HG02943 (cell line): ENCODE data around the gene ISG15.
"Not testable (repeated sequence)": the region's sequence is repeated elsewhere in the genome, so short reads cannot be mapped to it uniquely, and the experiment has no call there.

Experiments used
- ATAC-seq: cut with Tn5 transposase; IDR thresholded peaks from one replicate; pipeline ENCODE4 v1.9.1; 2021; ENCODE audit warnings: mild to moderate bottlenecking, low read depth, moderate library complexity; ENCODE audit not compliant: unreplicated experiment

The ISG15 gene

GRCh38 chr1:974687-975328 is 38.5 kb upstream of the ISG15 start:
- no peak for ATAC-seq

- no peak for ATAC-seq
Measured at GRCh38 chr1:975365-975764, 37.9 kb upstream of the ISG15 start.

DNA sequence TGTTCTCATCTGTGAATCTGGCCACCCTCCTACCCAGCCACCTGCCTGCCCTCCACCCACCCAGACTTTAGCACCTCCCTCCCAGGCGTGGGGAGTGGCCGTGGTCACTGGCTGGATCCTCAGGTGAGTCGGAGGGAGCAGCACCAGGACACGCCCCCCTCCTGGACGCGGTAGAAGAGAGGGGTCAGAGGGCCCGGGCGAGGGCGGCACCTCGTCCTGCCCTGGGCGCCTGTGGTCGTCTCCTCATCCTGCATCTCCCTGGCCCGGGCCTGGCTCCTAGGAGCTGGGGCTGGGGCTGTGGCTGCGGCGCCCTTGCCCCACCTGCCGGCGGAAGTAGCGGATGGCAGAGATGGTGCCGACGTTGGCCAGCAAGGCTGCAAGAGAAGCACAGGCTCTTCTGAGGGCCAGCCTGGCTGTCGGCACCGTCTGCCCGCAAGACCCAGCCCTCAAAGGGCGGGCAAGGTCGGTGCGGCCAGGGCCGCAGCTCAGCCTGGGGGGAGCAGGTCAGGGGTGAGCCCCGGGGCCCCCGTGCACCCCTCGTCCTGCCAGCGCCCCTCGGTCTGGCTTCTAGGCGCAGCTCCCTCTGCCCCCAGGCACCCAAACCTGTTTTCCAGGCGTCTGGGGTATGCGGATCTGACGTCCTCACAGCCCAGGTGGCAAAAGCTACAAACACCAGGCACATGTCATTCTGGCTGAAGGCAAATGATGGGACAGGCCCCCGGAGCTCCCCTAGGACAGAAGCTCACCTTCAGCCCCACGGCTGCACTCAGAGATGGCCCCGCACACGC is 37.2 kb upstream of the ISG15 start:
- no peak for ATAC-seq

DNA sequence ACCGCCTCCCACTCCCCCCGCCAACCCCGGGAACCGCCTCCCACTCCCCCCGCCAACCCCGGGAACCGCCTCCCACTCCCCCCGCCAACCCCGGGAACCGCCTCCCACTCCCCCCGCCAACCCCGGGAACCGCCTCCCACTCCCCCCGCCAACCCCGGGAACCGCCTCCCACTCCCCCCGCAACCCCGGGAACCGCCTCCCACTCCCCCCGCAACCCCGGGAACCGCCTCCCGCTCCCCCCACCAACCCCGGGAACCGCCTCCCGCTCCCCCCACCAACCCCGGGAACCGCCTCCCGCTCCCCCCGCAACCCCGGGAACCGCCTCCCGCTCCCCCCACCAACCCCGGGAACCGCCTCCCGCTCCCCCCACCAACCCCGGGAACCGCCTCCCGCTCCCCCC is 36.5 kb upstream of the ISG15 start:
- not testable (repeated sequence) for ATAC-seq

DNA sequence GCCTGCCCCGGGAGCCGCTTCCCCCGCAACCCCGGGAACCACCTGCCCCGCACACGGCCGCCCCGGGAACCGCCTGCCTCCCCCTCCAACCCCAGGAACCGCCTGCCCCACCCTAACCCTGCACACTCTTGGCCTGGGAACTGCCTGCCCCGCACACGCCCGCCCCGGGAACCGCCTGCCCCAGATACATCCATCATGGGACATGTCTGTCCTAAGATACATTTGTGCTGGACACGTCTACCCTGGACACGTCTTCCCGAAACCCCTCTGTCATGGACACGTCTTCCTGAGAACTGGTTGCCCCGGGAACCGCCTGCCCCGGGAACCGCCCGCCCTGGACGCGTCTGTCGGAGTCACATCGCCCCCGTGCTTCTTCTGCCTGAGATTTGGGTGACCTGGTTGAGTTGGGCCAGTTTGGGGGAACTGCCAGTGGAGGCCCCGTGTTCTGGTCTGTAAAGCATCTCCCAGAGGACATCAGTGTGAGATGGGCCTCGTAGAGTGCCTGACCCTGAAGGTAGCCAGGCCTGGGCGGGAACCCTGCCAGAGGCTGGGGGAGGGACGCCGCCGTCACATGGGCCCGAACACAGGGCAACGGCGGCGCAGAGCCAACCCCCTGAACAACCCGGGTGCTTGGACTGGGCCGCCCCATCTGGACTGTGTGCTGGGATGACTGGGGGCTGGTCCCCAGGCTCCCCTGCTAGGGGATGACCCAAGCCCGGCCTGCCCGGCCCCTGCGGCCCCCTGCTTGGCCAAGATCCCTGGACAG is 35.0 kb upstream of the ISG15 start:
- no peak for ATAC-seq

- ATAC-seq = no peak
Measured at GRCh38 chr1:978835-979743, 34.2 kb upstream of the ISG15 start.

GRCh38 chr1:979744-980072 is 33.6 kb upstream of the ISG15 start:
- no peak for ATAC-seq

- no peak for ATAC-seq
Measured at GRCh38 chr1:980137-980571, 33.1 kb upstream of the ISG15 start.

DNA sequence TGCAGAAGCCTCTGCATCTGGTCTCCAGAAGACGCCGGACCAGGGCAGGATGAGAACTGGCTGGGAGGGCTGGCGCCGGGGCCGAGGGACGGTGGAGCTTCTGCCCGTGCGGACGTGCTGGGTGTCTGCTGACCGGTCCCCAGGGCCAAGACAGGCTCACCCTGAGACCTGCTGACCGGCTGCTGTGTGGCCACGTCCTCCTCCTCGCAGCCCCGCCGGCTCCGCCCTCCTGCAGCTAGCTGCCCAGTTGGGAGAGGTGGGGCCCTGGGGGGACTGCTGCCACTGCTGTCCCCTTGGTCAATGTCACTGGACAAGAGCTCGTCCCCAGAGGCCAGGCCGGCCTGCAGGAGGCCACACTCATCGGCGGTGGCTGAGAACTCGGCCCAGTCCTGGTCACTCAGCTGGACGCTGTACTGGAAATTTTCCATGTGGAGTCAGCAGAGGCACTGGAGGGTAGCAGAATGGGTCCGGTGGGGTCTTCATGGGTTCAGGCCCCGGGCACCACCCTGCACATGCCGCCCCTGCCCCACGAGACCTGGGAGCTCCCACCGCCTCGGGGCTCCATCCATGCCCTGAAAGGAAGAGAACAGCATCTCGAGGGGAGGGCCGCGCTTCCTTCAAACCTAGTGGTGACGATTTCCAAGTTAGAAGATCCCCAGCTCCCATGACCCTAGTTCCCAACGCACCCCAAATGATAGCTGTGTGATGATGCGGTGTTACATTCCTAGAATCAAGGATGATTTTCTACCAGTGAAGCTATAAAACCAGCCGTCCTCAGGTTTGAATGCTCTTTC is 32.5 kb upstream of the ISG15 start:
- ATAC-seq = no peak

DNA sequence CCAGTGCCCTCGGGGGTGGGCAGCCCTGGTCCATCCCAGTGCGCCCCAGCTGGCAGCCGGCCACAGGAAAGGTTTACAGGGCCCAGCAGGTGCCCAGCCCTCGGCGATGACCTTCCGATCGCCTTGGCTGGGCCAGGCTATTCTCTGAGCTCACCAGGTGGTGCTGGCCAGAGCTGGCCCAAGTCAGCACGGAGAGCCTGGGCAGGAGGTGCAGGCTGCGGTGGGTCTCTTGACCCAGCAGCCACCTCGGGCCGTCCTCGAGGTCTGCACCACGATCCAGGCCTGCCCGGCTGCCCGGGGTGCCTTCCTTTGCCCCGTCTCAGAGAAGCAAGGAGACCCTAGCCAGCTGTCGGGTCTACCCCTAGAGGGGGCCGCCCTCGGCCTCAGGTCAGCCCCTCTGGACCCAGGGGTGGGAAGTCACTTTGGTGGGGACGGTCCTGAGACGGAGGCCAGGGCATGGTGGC is 31.8 kb upstream of the ISG15 start:
- ATAC-seq = no peak

GRCh38 chr1:981955-982558 is 31.2 kb upstream of the ISG15 start, which contains the start of gene PERM1:
PERM1 (minus strand) TSS chr1:982093; CDS start chr1:981029, 1,064 bp downstream.
- no peak for ATAC-seq

GRCh38 chr1:982765-983436 is 30.4 kb upstream of the ISG15 start:
- ATAC-seq = no peak

DNA sequence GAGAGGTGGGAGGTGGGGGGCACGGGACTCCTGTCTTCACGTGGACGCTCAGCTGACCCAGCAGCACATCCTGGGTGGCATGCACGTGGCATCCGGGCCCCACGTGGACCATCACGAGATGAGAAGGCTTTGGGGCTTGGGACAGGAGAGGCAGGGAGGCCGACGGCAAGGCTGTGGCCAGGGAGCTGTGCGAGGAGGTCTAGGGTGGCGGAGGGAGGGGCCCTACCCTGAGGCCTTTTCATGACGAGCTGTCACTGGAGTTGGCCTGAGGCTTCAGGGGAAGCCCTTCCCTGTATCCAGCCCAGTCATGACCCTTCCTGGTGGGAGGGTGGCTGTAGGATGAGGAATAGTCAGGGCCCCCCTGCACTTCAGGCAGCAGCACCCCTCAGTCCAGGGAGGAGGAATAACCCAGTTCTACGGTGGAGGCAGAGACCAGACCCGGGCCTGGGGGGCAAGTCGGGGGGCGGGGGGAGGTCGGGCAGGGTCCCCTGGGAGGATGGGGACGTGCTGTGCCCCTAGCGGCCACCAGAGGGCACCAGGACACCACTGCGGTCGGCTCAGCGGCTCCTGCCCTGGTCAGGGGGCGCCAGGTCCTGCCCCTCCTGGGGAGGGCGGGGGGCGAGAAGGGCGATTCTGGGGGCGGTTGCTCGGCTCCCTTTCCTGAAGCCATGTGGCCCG is 29.4 kb upstream of the ISG15 start:
- ATAC-seq = no peak

DNA sequence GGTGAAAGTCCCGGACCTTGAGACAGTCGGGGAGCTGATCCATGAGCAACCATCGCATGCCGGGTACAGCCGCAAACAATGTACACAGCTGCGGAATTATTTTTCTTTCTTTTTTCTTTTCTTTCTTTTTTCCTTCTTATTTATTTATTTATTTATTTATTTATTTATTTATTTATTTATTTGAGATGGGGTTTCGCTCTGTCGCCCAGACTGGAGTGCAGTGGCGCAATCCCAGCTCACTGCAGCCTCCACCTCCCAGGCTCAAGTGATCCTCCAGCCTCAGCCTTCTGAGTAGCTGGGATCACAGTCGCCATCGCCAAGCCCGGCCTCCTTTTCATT is 28.9 kb upstream of the ISG15 start:
- ATAC-seq = no peak

- ATAC-seq = no peak
Measured at GRCh38 chr1:985126-985525, 28.2 kb upstream of the ISG15 start.

DNA sequence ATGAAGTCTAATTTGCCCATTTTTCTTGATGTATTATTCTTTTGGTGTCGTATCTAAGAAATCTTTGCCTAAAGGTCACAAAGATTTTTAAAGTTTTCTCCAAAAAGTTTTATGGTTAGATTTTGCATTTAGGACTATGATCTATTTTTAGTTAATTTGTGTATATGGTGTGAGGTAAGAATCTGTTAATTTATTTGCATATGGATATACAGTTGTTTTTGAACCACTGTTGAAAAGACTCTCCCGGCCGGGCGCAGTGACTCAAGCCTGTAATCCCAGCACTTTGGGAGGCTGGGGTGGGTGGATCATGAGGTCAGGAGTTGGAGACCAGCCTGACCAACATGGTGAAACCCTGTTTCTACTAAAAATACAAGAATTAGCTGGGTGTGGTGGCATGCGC is 25.2 kb upstream of the ISG15 start:
- not testable (repeated sequence) for ATAC-seq

DNA sequence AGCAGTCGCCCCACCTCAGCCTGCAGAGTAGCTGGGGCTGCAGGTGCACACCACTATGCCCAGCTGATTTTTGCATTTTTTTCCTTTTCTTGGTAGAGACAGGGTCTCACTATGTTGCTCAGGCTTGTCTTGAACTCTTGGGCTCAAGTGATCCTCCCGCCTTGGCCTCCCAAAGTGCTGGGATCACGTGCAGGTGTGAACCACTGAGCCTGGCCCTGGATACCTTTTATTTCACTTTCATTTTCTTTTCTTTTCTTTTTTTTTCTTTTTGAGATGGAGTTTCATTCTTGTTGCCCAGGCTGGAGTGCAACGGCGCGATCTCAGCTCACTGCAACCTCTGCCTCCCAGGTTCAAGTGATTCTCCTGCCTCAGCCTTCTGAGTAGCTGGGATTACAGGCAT is 22.0 kb upstream of the ISG15 start:
- ATAC-seq = not testable (repeated sequence)

DNA sequence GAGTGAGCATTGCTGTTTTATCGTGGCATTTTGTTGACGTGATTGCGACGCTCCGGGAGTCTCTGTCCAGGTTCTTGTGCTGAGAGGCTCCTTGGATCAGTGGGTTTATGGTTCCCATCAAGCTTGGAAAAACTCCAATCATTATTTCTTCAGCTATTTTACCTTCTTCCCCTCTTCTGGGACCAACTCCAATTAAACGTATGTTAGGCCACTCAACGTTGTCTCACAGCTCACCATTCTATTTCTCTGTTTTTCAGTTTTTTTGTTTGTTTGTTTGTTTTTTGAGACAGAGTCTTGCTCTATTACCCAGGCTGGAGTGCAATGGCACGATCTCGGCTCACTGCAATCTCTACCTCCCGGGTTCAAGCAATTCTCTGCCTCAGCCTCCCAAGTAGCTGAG is 21.4 kb upstream of the ISG15 start:
- no peak for ATAC-seq
